B cell (primary cell): ENCODE data around the gene RAB3C.

Experiments
- EZH2 ChIP-seq: IDR thresholded peaks from 2 replicates; pipeline ENCODE4 v1.6.1; 2012; ENCODE audit warnings: borderline replicate concordance, low read depth, mild to moderate bottlenecking, moderate library complexity, low read length; ENCODE audit not compliant: insufficient read depth, poor library complexity, severe bottlenecking
- TF ChIP-seq, protein P1 (sequence below): fragments of 200-600 bp; IDR thresholded peaks from one replicate; pipeline ENCODE4 v1.8.0; 2022; ENCODE audit warnings: antibody characterized with exemption, mild to moderate bottlenecking

DNA sequence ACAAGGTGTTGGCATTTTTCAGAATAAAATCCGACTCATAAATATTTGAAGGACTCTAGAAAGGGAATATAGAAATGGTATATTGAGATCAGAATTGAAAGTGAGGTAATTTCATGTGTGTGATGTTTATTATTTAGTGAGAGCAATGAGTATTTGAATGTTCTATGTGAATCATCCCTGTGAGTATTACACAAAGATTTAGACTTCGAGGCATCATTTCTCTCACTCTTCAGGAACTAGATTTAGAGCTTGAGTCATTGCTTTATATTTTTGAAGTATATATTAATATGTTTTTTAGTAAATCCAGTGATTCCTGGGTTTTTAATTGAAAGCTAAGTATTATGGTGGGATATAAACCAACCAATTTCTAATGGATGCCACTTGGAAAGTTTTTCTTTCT is 91.2 kb downstream of the RAB3C start:
- TF ChIP-seq, protein P1, sequence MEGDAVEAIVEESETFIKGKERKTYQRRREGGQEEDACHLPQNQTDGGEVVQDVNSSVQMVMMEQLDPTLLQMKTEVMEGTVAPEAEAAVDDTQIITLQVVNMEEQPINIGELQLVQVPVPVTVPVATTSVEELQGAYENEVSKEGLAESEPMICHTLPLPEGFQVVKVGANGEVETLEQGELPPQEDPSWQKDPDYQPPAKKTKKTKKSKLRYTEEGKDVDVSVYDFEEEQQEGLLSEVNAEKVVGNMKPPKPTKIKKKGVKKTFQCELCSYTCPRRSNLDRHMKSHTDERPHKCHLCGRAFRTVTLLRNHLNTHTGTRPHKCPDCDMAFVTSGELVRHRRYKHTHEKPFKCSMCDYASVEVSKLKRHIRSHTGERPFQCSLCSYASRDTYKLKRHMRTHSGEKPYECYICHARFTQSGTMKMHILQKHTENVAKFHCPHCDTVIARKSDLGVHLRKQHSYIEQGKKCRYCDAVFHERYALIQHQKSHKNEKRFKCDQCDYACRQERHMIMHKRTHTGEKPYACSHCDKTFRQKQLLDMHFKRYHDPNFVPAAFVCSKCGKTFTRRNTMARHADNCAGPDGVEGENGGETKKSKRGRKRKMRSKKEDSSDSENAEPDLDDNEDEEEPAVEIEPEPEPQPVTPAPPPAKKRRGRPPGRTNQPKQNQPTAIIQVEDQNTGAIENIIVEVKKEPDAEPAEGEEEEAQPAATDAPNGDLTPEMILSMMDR, result no peak
- no peak for TF ChIP-seq EZH2
